A673 (cell line): Measurements from ENCODE around the gene SRSF7. TPM values are rescaled to one million over a fixed set of nuclear protein-coding genes. Genes with fewer than 3 reads are reported as not detected.

Experiments used
- BruUV-seq: library from RNA; stranded (reverse); fragments of 400-500 nt; replicated peaks from 2 replicates; lab custom pipeline; 2021; lab: Mats Ljungman, UMichigan
- CTCF ChIA-PET: fragments of 300-600 bp; sonication (Branson Sonifier 250); formaldehyde crosslinking; loops from one replicate; lab custom pipeline; 2022; ENCODE audit warnings: antibody characterized with exemption; lab: Charles Lee
- POLR2A ChIA-PET: fragments of 300-600 bp; sonication (Branson Sonifier 250); formaldehyde crosslinking; loops from one replicate; lab custom pipeline; 2022; ENCODE audit warnings: antibody characterized with exemption; ENCODE audit not compliant: low non-redundant PET; lab: Charles Lee
- DNase-seq: peaks from one replicate; pipeline ENCODE4 v3.0.0-alpha.2; 2015; ENCODE audit warnings: low spot score
- H3K27ac ChIP-seq: fragments of 200-600 bp; sonication (generic); 2 replicates; pipeline ENCODE4 v1.5.1; 2016; ENCODE audit warnings: mixed run types, low read depth, mild to moderate bottlenecking, mixed read lengths, antibody characterized with exemption, low read length; ENCODE audit not compliant: poor library complexity, severe bottlenecking
- H3K27me3 ChIP-seq: fragments of 200-600 bp; sonication (generic); replicated peaks from 2 replicates; pipeline ENCODE4 v1.6.1; 2017; ENCODE audit warnings: mixed run types, low read depth, mild to moderate bottlenecking, mixed read lengths, antibody characterized with exemption, low read length; ENCODE audit not compliant: insufficient read depth, poor library complexity
- H3K36me3 ChIP-seq: fragments of 200-600 bp; sonication (generic); 2 replicates; pipeline ENCODE4 v1.6.1; 2016; ENCODE audit warnings: mixed run types, mild to moderate bottlenecking, mixed read lengths, antibody characterized with exemption, low read length; ENCODE audit not compliant: insufficient read depth, poor library complexity, severe bottlenecking
- H3K4me1 ChIP-seq: fragments of 200-600 bp; sonication (generic); 2 replicates; pipeline ENCODE4 v1.6.1; 2017; ENCODE audit warnings: mixed run types, mild to moderate bottlenecking, mixed read lengths, antibody characterized with exemption, low read length; ENCODE audit not compliant: insufficient read depth, poor library complexity, severe bottlenecking
- H3K4me3 ChIP-seq: fragments of 200-600 bp; sonication (generic); 2 replicates; pipeline ENCODE4 v1.5.1; 2016; ENCODE audit warnings: low read depth, mixed run types, mild to moderate bottlenecking, mixed read lengths, low read length; ENCODE audit not compliant: poor library complexity, severe bottlenecking
- H3K9me3 ChIP-seq: fragments of 200-600 bp; sonication (generic); 2 replicates; pipeline ENCODE4 v1.6.1; 2016; ENCODE audit warnings: mixed run types, low read depth, mild to moderate bottlenecking, mixed read lengths, antibody characterized with exemption, low read length; ENCODE audit not compliant: poor library complexity, severe bottlenecking
- EZH2 ChIP-seq: fragments of 200-600 bp; sonication (generic); IDR thresholded peaks from 2 replicates; pipeline ENCODE4 v1.6.1; 2017; ENCODE audit warnings: borderline replicate concordance, low read depth, mild to moderate bottlenecking, mixed read lengths, antibody characterized with exemption, low read length; ENCODE audit not compliant: poor library complexity, severe bottlenecking
- intact Hi-C: fragments of 100-400 bp; cut with micrococcal nuclease; formaldehyde crosslinking; loops from one replicate; pipeline ENCODE4 v1.10.0; 2022; ENCODE audit not compliant: unreplicated experiment
- total RNA-seq: library from RNA; stranded (reverse); gene quantifications from 2 replicates; pipeline ENCODE4 v1.2.3, GENCODE V29; 2021
- TF ChIP-seq, protein P1 (sequence below): fragments of 300-800, 200-600 bp; sonication (generic); conservative IDR thresholded peaks from 2 replicates; pipeline ENCODE4 v1.5.1; 2017; ENCODE audit warnings: low read depth, mild to moderate bottlenecking, antibody characterized with exemption, low read length, moderate library complexity, mixed read lengths

The SRSF7 gene
- total RNA-seq, 1 experiment from 2014 or later = 355 TPM

DNA sequence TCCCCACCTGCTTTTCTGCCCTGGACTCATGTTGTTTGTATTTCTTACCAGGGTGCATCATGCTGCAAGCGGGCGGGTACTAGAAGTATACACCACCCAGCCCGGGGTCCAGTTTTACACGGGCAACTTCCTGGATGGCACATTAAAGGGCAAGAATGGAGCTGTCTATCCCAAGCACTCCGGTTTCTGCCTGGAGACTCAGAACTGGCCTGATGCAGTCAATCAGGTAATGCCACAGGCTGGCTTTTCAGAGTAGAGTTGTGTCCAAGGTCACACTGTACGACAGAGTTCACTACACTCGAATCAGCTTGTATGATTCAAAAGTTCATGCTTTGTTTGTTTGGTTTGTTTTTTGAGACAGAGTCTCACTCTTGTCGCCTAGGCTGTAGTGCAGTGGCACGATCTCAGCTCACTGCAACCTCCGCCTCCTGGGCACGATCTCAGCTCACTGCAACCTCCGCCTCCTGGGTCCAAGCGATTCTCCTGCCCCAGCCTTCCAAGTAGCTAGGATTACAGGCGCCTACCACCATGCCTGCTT lies 19.4 kb downstream of the SRSF7 start:
- Histone ChIP-seq H3K9me3 (no peaks in the 10 kb centered on the region), H3K4me3 (no peak overlapping the region), H3K27ac (no peak overlapping the region), H3K4me1 (peaks cover 19% of the 10 kb centered on the region), H3K27me3 (no peaks in the 10 kb centered on the region), H3K36me3 (peaks cover 12% of the 10 kb centered on the region)
- ChIA-PET CTCF (interaction anchor here (0.5 kb wide), 1 partner anchor 200 kb away, joined by 4 read pairs; no protein-coding TSS in a partner anchor), POLR2A (interaction anchor here (0.6 kb wide), 1 partner anchor 20 kb away, joined by 3 read pairs; no protein-coding TSS in a partner anchor)
- DNase-seq = no peak
- BruUV-seq = no TSS peak
- intact Hi-C loops = no loop called here
- TF ChIP-seq EZH2 = no peak
- TF ChIP-seq, protein P1, sequence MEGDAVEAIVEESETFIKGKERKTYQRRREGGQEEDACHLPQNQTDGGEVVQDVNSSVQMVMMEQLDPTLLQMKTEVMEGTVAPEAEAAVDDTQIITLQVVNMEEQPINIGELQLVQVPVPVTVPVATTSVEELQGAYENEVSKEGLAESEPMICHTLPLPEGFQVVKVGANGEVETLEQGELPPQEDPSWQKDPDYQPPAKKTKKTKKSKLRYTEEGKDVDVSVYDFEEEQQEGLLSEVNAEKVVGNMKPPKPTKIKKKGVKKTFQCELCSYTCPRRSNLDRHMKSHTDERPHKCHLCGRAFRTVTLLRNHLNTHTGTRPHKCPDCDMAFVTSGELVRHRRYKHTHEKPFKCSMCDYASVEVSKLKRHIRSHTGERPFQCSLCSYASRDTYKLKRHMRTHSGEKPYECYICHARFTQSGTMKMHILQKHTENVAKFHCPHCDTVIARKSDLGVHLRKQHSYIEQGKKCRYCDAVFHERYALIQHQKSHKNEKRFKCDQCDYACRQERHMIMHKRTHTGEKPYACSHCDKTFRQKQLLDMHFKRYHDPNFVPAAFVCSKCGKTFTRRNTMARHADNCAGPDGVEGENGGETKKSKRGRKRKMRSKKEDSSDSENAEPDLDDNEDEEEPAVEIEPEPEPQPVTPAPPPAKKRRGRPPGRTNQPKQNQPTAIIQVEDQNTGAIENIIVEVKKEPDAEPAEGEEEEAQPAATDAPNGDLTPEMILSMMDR = no peak

DNA sequence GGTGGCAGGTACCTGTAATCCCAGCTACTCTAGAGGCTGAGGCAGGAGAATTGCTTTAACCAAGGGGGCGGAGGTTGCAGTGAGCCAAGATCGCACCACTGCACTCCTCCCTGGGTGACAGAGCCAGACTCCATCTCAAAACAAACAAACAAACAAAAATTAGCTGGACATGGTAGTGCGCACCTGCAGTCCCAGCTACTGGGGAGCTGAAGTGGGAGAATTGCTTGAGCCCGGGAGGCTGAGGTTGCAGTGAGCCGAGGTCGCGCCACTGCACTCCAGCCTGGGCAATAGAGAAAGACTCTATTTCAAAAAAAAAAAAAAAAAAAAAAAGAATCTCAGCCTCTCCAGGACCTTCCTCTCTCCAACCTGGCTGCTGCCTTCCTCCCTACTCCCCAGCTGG lies 20.1 kb downstream of the SRSF7 start:
- Histone ChIP-seq H3K9me3 (no peaks in the 10 kb centered on the region), H3K36me3 (peaks cover 12% of the 10 kb centered on the region), H3K4me1 (peaks cover 13% of the 10 kb centered on the region), H3K4me3 (no peak overlapping the region), H3K27ac (no peak overlapping the region), H3K27me3 (no peaks in the 10 kb centered on the region)
- CTCF ChIA-PET = interaction anchor here (0.5 kb wide), 1 partner anchor 200 kb away, joined by 4 read pairs; no protein-coding TSS in a partner anchor
- BruUV-seq = no TSS peak
- intact Hi-C loops = no loop called here
- DNase-seq = no peak
- POLR2A ChIA-PET = interaction anchor here (0.6 kb wide), 1 partner anchor 20 kb away, joined by 3 read pairs; no protein-coding TSS in a partner anchor
- TF ChIP-seq, protein P1 = no peak

DNA sequence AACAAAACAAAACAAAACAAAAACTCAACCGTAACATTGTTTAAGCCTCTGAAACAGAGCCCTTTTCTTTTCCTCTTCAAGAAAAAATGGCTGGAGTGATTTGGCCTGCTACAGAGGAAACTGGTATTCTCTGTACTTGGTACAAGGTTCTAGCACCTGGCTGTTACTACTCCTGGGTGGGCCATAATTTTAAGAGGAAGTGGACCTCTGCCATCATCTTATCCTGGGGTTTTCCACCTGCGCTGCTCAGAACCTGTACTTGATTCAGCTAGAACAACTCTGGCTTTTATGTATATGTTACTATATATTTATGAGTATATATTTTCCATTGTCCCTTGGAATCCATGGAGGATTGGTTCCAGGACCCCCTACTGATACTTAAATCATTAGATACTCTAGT lies 22.5 kb downstream of the SRSF7 start:
- TF ChIP-seq, protein P1 = no peak
- no peak for TF ChIP-seq EZH2
- Histone ChIP-seq H3K36me3 (peaks cover 9% of the 10 kb centered on the region), H3K4me1 (no peaks in the 10 kb centered on the region), H3K27ac (no peak overlapping the region), H3K4me3 (no peak overlapping the region), H3K9me3 (no peaks in the 10 kb centered on the region), H3K27me3 (no peaks in the 10 kb centered on the region)
- CTCF ChIA-PET = no interaction called here
- no peak for DNase-seq
- POLR2A ChIA-PET = no interaction called here
- intact Hi-C loops = no loop called here
- BruUV-seq = no TSS peak
